Thyroid gland (tissue), 4 donors: Measurements from ENCODE around the gene DERL3. TPM values are rescaled to one million over a fixed set of nuclear protein-coding genes. Genes with fewer than 3 reads are reported as not detected.

ENCODE experiments used
- DNase-seq, 2 donors: peaks; one replicate each; pipeline ENCODE4 v3.0.0-alpha.2; 2019
- H3K27ac ChIP-seq, 3 donors: fragments of 200-600 bp; sonication (generic); 1 replicate in 2 of 3; 2 replicates in 1 of 3; pipeline ENCODE4 v1.5.1; 2016 to 2019; ENCODE audit warnings: mild to moderate bottlenecking in 1 of 3, moderate library complexity in 1 of 3
- H3K27me3 ChIP-seq: fragments of 200-600 bp; sonication (generic); one replicate; pipeline ENCODE4 v1.5.1; 2019
- H3K36me3 ChIP-seq, 2 donors: fragments of 200-600 bp; sonication (generic); one replicate each; pipeline ENCODE4 v1.5.1; 2016 to 2019
- H3K4me1 ChIP-seq, 2 donors: fragments of 200-600 bp; sonication (generic); one replicate each; pipeline ENCODE4 v1.5.1; 2017 to 2019
- H3K4me3 ChIP-seq, 3 donors: fragments of 200-600 bp; sonication (generic); replicated peaks in 1 of 3; 1 replicate in 2 of 3; 2 replicates in 1 of 3; pipeline ENCODE4 v1.5.1; 2016; ENCODE audit warnings: mild to moderate bottlenecking in 1 of 3
- H3K9me3 ChIP-seq: fragments of 200-600 bp; sonication (generic); one replicate; pipeline ENCODE4 v1.5.1; 2017
- CTCF ChIP-seq, 6 experiments: fragments of 200-600 bp in 3 of 6; fragments of 450-650 bp in 3 of 6; sonication (generic) in 3 of 6; IDR thresholded peaks; one replicate each; pipeline ENCODE4 v1.5.1; 2016 to 2019; ENCODE audit warnings: antibody characterized with exemption in 6 of 6, mild to moderate bottlenecking in 2 of 6, inconsistent platforms in 1 of 6, moderate library complexity in 1 of 6
- POLR2A ChIP-seq, 2 donors: fragments of 450-650 bp; IDR thresholded peaks; one replicate each; pipeline ENCODE4 v1.6.1; 2017; ENCODE audit warnings: antibody characterized with exemption in 2 of 2, mild to moderate bottlenecking in 2 of 2, moderate library complexity in 1 of 2
- WGBS, 2 donors: methylation state at CpG; one replicate each; pipeline ENCODE4 v1.1.5; 2017; 5-methylcytosine and 5-hydroxymethylcytosine counted together
- intact Hi-C: fragments of 100-400 bp; cut with DNase I; formaldehyde crosslinking; loops from one replicate; pipeline ENCODE4 v1.15.1; 2023
- total RNA-seq, 4 donors: library from RNA; depleted of rRNA; stranded (reverse); fragments of >200 nt; gene quantifications; one replicate each; pipeline ENCODE4 v1.2.3, GENCODE V29; 2016

DERL3 gene
- 10 to 100 TPM in 1 of 4 donors, 1 to 10 TPM in 3; 1.6 to 15.9 (median 4.1) TPM for total RNA-seq

- no peak for TF ChIP-seq POLR2A (IDR thresholded peaks at IDR 0.05)
- TF ChIP-seq CTCF (IDR thresholded peaks at IDR 0.05), result no peak
- 2 to 3% methylated on average over 49 of the region's 70 CpGs for WGBS, 2 donors
- intact Hi-C loops, result no loop called here
- Histone ChIP-seq H3K9me3 (no peaks in the 10 kb centered on the region), H3K4me1 (peaks cover 10 to 23% of the 10 kb centered on the region in 2 donors), H3K27me3 (no peaks in the 10 kb centered on the region), H3K27ac (no peak within 1 kb of the TSS), H3K36me3 (peaks cover 12 to 24% of the 10 kb centered on the region in 2 donors), H3K4me3 (peak within 1 kb of the TSS in 1 of 3 donors; percentile 31)
- DNase-seq, result peak; percentile 98 to 99
Observed at GRCh38 chr22:23838681-23839468, at the start of gene DERL3. Gene DERL3 (minus strand): TSS chr22:23839006. CDS start chr22:23838987, 19 bp downstream.

GRCh38 chr22:23884140-23884539, 45.3 kb upstream of the DERL3 start:
- no peaks in the 10 kb centered on the region for H3K4me1 ChIP-seq
- no peak overlapping the region for H3K27ac ChIP-seq
- 91 to 95% methylated on average over 8 to 9 of the region's 9 CpGs for WGBS, 2 donors
- DNase-seq, result no peak
- no peaks in the 10 kb centered on the region for H3K27me3 ChIP-seq
- H3K9me3 ChIP-seq, result no peaks in the 10 kb centered on the region
- no peak for TF ChIP-seq CTCF (IDR thresholded peaks at IDR 0.05)
- TF ChIP-seq POLR2A (IDR thresholded peaks at IDR 0.05), result no peak
- intact Hi-C loops, result no loop called here
- H3K36me3 ChIP-seq, result no peaks in the 10 kb centered on the region
- no peak overlapping the region for H3K4me3 ChIP-seq

- no peaks in the 10 kb centered on the region for H3K27me3 ChIP-seq
- H3K36me3 ChIP-seq, result no peaks in the 10 kb centered on the region
- no peak for DNase-seq
- H3K4me1 ChIP-seq, result no peaks in the 10 kb centered on the region
- intact Hi-C loops, result no loop called here
- TF ChIP-seq POLR2A (IDR thresholded peaks at IDR 0.05) (no peak), CTCF (IDR thresholded peaks at IDR 0.05) (no peak)
- no peak overlapping the region for H3K4me3 ChIP-seq
- no peak overlapping the region for H3K27ac ChIP-seq
- WGBS, 2 donors, result 90 to 98% methylated on average over 9 of the region's 9 CpGs
- H3K9me3 ChIP-seq, result no peaks in the 10 kb centered on the region
Observed at GRCh38 chr22:23883658-23884057, 44.9 kb upstream of the DERL3 start.

- TF ChIP-seq CTCF (IDR thresholded peaks at IDR 0.05) (no peak), POLR2A (IDR thresholded peaks at IDR 0.05) (no peak)
- DNase-seq, result no peak
- WGBS, 2 donors, result 91 to 93% methylated on average over 9 to 20 of the region's 20 CpGs
Observed at GRCh38 chr22:23882370-23882769, 43.6 kb upstream of the DERL3 start.

GRCh38 chr22:23878219-23878618, 39.4 kb upstream of the DERL3 start:
- TF ChIP-seq POLR2A (IDR thresholded peaks at IDR 0.05), result no peak
- TF ChIP-seq CTCF (IDR thresholded peaks at IDR 0.05), result no peak
- 86 to 88% methylated on average over 7 of the region's 7 CpGs for WGBS, 2 donors
- intact Hi-C loops, result no loop called here

More at GRCh38 chr22:23882370-23882769, 43.6 kb upstream of the DERL3 start:
- Histone ChIP-seq H3K9me3 (no peaks in the 10 kb centered on the region), H3K36me3 (no peaks in the 10 kb centered on the region), H3K4me3 (no peak overlapping the region), H3K27me3 (no peaks in the 10 kb centered on the region), H3K4me1 (no peaks in the 10 kb centered on the region), H3K27ac (no peak overlapping the region)
- intact Hi-C loops, result no loop called here

More at GRCh38 chr22:23878219-23878618, 39.4 kb upstream of the DERL3 start:
- no peaks in the 10 kb centered on the region for H3K4me1 ChIP-seq
- no peaks in the 10 kb centered on the region for H3K9me3 ChIP-seq
- peaks cover 0 to 7% of the 10 kb centered on the region in 2 donors for H3K36me3 ChIP-seq
- peak; percentile 20 to 24 for DNase-seq
- H3K4me3 ChIP-seq, result no peak overlapping the region
- no peaks in the 10 kb centered on the region for H3K27me3 ChIP-seq
- H3K27ac ChIP-seq, result no peak overlapping the region
